Measurements from ENCODE around the gene GDF15.

GDF15 gene

GRCh38 chr19:18436671-18437490 lies 50.9 kb downstream of the GDF15 start (continued):
- no peak for TF ChIP-seq TSHZ2 (CRISPR knock-in tag; IDR thresholded peaks at IDR 0.05)
- no peak for TF ChIP-seq BACH2 (CRISPR knock-in tag; IDR thresholded peaks at IDR 0.05; ENCODE audit: borderline replicate concordance)
- TF ChIP-seq ESRRG (CRISPR knock-in tag; IDR thresholded peaks at IDR 0.05), result no peak
- no peak for TF ChIP-seq TOX (CRISPR knock-in tag; IDR thresholded peaks at IDR 0.05; ENCODE audit: borderline replicate concordance)
- TF ChIP-seq ZNF70 (CRISPR knock-in tag; IDR thresholded peaks at IDR 0.05), result no peak

GRCh38 chr19:18437491-18438330 lies 51.8 kb downstream of the GDF15 start, which contains the start of gene ISYNA1:
Gene ISYNA1, minus strand, starts transcription at chr19:18438133. Its CDS starts 154 bp downstream, at chr19:18437979.
- TF ChIP-seq ZNF565 (CRISPR knock-in tag; conservative IDR thresholded peaks at IDR 0.05; ENCODE audit: low read depth) (no peak), ZFP30 (CRISPR knock-in tag; IDR thresholded peaks at IDR 0.05) (no peak), TCF4 (CRISPR knock-in tag; IDR thresholded peaks at IDR 0.05; ENCODE audit: borderline replicate concordance) (no peak), PATZ1 (CRISPR knock-in tag; IDR thresholded peaks at IDR 0.05; ENCODE audit: borderline replicate concordance) (no peak), ESRRG (CRISPR knock-in tag; IDR thresholded peaks at IDR 0.05) (no peak), SNAI2 (CRISPR knock-in tag; IDR thresholded peaks at IDR 0.05) (no peak), BACH2 (CRISPR knock-in tag; IDR thresholded peaks at IDR 0.05; ENCODE audit: borderline replicate concordance) (no peak), CSRNP3 (CRISPR knock-in tag; IDR thresholded peaks at IDR 0.05) (no peak), TOX (CRISPR knock-in tag; IDR thresholded peaks at IDR 0.05; ENCODE audit: borderline replicate concordance) (no peak), ZC3H10 (CRISPR knock-in tag; IDR thresholded peaks at IDR 0.05) (no peak), ZNF70 (CRISPR knock-in tag; IDR thresholded peaks at IDR 0.05) (no peak), OSR1 (CRISPR knock-in tag; IDR thresholded peaks at IDR 0.05) (no peak), ZNF8 (CRISPR knock-in tag; IDR thresholded peaks at IDR 0.05) (no peak), POU6F1 (CRISPR knock-in tag; IDR thresholded peaks at IDR 0.05; ENCODE audit: borderline replicate concordance, low read depth) (no peak), TSHZ2 (CRISPR knock-in tag; IDR thresholded peaks at IDR 0.05) (no peak)
- ATAC-seq, result peak; percentile 56

Data from SK-N-SH treated with all-trans-retinoic acid at 6 μM for 48 hours (cell line).